ENCODE results near the gene CEPT1.

- TF ChIP-seq POU2F2 (IDR thresholded peaks at IDR 0.05; ENCODE audit: low read depth, low read length) (no peak), POLR2AphosphoS5 (IDR thresholded peaks at IDR 0.05; ENCODE audit: low read depth, low read length) (no peak)
These were observed 17.4 kb downstream of the CEPT1 start for GRCh38 chr1:111157431-111157830.

Measured in GM12891 (cell line).